Femur (tissue), 1 donor: ENCODE results near the gene RANBP10.

Experiments used
- DNase-seq: peaks from one replicate; pipeline ENCODE4 v3.0.0-alpha.2; 2017

Gene RANBP10

GRCh38 chr16:67673712-67674580 lies 132.4 kb downstream of the RANBP10 start:
- peak; percentile 65 for DNase-seq
